Measurements from ENCODE around the gene SLC22A31.

DNA sequence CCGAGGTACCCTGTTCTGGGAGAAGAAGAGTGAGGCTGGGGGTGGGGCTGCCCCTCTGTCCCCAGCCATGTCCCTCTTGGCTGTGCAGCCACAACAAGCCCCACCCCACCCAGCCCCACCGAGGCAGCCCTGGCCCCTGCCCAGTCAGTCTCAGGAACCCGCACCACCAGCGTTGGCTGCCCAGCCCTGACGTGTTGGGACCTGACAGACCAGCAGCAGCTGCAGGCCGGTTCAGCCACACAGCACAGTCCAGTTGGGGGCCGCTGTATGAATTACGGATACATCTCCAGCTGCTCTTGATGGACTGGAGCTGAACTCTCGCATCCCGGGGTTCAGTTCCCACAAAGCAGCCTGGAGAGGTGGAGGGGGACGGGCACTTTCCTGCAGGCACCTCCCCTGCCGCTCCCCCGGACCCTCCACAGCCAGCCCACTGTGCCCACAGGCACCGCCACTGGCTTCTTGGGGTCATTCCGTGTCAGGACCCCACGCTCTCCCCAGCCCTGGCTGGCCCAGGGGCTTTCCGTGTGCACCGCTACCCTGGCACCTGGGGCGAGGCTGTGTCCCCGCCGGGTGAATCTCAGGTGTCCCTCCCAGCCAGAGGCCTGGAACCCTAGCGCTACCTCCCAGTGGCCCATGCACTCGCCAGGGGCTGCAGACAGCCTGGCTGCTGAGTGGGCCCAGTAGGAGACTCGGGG, 21.7 kb downstream of the SLC22A31 start:
- TF ChIP-seq GATA2 (IDR thresholded peaks at IDR 0.05; ENCODE audit: low read depth, low read length): no peak
- no peak for TF ChIP-seq GATA3 (IDR thresholded peaks at IDR 0.05; ENCODE audit: low read depth, low read length)

Measured in SH-SY5Y (cell line).